Measurements from ENCODE around the gene CHST11.

DNA sequence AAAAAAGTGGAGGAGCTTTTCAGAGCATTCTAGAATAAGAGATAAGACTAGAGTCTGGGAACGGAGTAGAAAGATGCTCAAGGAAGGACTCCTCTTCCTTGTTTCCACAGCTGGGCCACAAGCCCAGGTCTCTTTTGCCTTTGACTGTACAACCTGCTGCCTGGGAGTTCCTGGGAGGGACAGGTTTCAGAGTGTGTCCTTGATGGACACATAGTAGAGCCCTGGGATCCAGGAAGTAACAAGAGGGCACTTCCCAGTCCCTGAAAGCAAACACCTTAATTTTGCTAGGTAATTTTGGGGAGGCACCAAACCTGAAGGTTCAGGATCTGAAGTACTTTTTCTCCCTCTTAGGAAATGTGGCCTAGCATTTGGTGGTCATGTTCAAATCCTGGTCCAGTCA is 44.4 kb downstream of the CHST11 start:
- TF ChIP-seq, protein P1, sequence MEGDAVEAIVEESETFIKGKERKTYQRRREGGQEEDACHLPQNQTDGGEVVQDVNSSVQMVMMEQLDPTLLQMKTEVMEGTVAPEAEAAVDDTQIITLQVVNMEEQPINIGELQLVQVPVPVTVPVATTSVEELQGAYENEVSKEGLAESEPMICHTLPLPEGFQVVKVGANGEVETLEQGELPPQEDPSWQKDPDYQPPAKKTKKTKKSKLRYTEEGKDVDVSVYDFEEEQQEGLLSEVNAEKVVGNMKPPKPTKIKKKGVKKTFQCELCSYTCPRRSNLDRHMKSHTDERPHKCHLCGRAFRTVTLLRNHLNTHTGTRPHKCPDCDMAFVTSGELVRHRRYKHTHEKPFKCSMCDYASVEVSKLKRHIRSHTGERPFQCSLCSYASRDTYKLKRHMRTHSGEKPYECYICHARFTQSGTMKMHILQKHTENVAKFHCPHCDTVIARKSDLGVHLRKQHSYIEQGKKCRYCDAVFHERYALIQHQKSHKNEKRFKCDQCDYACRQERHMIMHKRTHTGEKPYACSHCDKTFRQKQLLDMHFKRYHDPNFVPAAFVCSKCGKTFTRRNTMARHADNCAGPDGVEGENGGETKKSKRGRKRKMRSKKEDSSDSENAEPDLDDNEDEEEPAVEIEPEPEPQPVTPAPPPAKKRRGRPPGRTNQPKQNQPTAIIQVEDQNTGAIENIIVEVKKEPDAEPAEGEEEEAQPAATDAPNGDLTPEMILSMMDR (conservative IDR thresholded peaks at IDR 0.05; ENCODE audit: low read depth, low read length): no peak
- no peak for TF ChIP-seq EZH2 (IDR thresholded peaks at IDR 0.05; ENCODE audit: borderline replicate concordance, low read depth, low read length, poor library complexity, severe bottlenecking)

Measured in A673 (cell line).